ENCODE measurements around the gene WHAMM.
"Not testable (repeated sequence)": the region's sequence is repeated elsewhere in the genome, so short reads cannot be mapped to it uniquely, and the experiment has no call there.

The WHAMM gene, protein sequence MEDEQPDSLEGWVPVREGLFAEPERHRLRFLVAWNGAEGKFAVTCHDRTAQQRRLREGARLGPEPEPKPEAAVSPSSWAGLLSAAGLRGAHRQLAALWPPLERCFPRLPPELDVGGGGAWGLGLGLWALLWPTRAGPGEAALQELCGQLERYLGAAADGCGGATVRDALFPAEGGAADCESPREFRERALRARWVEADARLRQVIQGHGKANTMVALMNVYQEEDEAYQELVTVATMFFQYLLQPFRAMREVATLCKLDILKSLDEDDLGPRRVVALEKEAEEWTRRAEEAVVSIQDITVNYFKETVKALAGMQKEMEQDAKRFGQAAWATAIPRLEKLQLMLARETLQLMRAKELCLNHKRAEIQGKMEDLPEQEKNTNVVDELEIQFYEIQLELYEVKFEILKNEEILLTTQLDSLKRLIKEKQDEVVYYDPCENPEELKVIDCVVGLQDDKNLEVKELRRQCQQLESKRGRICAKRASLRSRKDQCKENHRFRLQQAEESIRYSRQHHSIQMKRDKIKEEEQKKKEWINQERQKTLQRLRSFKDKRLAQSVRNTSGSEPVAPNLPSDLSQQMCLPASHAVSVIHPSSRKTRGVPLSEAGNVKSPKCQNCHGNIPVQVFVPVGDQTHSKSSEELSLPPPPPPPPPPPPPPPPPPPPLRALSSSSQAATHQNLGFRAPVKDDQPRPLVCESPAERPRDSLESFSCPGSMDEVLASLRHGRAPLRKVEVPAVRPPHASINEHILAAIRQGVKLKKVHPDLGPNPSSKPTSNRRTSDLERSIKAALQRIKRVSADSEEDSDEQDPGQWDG

DNA sequence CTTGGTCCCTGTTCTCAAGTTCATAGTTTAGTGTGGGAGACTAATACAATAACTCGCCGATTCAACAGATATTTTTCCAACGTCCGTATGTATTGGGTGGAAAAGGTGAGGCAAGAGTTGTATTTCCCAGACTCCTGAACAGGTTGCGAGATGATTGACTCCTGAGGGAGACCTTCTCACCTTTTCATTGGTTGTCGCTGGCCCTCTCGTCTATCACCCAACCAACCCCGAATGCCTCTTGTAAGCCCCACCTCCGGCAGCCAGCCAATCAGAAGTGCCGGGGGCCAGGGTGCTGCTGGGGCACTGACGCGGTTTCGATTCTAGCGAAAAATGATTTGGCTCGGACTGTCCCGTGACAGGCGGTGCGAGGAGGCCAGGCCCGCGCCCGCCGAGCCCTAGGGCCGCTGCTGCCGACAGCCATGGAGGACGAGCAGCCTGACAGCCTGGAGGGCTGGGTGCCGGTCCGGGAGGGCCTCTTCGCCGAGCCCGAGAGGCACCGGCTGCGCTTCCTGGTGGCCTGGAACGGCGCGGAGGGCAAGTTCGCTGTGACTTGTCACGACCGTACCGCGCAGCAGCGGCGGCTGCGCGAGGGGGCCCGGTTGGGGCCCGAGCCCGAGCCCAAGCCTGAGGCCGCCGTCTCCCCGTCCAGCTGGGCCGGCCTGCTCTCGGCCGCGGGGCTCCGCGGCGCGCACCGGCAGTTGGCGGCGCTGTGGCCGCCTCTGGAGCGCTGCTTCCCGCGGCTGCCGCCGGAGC lies at the start of gene WHAMM:
TSS of gene WHAMM (plus strand) at position 321 of the 753 bp plus-strand sequence. CDS start at position 420, 99 bp downstream.
- DNase-seq, result peak; percentile 96

DNA sequence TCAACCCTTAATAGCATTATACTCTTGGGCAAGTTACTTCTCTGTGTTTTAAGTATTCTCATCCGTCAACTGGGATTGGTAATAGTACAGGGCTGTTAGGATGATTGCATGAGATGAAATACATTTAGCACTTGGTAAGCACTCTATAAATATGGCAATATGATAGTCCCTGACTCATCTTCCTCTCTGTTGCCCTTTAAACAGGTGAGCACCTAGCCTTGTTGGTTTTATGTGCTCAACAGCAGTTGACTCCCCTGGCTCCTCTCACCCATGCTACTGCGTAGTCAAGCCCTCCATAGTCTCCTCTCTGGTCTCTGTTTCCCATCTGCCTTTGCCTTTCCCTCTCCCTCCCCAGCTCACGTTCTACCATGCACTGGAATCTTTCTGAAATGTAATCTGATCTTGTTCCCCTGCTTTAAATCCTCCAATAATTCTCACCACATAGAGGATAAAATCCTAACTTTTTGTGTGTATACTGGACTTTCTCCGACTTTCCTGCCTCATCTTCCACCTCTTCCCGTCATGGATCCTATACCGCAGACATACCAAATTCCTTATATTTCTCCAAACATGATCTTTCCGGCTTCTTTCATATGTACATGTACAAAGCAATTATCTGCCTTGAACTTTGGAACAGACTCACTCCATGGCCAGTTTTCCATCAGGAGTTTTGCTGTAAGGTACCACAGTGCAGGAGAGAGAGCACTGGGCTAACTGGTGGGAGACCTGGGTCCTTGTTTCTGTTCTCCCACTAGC lies 45.9 kb upstream of the WHAMM start:
- no peak for DNase-seq

DNA sequence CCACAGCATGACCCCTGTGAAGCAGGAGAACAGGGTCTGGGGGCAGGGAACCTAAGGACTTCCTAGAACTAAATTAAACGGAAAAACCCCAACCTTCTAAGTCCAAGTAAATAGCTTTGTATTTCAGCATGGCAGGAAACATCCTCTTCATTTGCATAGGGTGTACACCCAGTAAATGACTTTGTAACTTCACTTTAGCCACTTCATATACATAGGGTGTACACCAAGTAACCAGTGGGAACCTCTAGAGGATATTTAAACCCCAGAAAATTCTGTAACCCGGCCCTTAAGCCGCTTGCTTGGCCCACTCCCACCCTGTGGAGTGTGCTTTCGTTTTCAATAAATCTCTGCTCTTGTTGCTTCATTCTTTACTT lies 45.3 kb upstream of the WHAMM start:
- no peak for DNase-seq

DNA sequence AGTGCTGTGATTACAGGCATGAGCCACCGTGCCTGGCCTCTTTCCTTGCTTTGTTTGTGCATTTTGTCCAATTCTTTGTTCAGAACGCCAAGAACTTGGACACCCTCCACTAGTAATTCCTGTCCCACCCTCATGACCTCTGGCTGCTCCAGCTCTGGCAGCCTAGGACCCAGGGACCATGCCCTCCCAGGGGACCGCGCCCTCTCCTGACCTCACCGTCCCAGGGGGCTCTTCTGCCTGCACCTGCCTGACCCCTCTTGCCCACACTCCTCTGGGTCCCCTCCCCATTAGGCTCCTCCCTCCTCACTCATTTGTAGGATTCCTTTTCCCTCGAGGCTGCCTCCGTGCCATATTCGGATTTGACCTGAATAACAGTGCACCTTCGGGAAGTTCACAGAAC lies 44.7 kb upstream of the WHAMM start:
- DNase-seq, result no peak

DNA sequence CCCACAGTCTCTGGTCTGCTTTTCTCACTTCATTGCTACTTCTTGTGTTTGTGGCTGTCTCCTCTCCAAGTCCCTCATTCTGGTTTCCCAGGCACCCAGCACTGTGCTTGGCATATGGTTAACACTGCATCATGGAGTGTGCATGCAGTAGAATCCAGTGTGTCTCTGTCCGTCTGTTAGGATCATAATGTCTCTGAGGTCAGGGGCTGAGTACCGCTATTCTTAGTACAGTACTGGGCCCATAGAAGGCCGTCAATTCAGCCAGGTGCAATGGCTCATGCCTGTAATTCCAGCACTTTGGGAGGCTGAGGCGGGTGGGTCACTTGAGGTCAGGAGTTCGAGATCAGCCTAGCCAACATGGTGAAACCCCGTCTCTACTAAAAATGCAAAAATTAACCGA lies 43.2 kb upstream of the WHAMM start:
- not testable (repeated sequence) for DNase-seq

DNA sequence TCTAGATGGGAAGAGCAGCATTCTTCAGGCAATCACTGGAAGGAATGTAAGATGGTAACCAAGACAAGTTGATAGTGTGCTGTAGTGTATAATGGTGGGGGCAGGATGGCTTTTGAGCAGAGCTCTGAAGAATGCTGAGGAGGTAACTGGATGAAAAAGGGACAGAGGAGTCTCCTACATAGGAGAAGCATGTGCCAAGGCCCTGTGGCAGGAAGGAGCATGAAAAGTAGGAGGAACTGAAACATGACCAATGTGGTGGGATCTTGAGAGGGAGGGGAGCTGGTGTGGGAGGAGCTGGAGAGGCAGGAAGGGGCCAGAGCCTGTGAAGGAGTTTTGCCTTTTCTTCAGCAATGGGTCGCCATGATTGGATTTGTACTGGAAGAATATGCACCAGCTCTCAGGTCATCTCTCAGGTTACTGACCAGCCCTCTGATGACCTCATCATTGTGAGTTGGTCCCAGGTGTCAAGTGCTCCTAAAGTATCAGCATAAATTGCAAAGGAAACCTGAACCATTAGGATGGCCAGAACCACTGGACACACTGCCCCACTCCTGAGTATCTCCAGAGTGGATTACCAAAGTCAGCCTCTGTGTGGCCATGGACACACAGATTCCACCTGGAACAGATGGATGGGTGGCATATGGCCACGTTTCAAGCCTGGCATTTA lies 42.1 kb upstream of the WHAMM start:
- DNase-seq, result no peak

DNA sequence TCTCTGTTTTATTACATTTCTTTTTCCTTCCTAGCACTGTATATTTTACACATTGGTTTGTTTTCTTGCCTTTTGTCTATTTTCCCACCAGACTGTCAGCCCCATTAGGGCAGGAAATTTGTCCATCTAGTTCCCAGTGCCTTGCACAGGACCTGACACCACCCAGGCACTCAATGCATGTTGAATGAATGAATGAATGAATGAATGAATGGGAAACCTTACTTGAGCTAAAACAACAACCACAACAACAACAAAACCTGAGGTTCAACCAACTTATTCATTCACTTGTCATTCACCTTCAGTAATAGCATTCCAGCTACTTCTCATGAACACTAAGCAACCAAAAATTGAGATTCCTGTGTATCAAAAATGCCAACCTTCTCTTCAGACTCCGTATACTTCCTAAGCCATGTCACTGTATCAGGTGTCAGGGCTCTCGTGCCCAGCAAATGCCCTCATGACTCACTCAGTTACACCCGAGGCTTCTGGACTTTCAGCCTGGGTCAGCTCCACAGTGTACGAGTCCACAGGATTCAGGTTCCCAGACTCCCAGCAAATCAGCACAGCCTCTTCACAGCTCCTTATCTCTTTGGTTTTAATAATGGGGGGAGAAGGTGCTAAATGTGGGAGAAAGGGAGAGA lies 40.9 kb upstream of the WHAMM start:
- DNase-seq, result no peak

DNA sequence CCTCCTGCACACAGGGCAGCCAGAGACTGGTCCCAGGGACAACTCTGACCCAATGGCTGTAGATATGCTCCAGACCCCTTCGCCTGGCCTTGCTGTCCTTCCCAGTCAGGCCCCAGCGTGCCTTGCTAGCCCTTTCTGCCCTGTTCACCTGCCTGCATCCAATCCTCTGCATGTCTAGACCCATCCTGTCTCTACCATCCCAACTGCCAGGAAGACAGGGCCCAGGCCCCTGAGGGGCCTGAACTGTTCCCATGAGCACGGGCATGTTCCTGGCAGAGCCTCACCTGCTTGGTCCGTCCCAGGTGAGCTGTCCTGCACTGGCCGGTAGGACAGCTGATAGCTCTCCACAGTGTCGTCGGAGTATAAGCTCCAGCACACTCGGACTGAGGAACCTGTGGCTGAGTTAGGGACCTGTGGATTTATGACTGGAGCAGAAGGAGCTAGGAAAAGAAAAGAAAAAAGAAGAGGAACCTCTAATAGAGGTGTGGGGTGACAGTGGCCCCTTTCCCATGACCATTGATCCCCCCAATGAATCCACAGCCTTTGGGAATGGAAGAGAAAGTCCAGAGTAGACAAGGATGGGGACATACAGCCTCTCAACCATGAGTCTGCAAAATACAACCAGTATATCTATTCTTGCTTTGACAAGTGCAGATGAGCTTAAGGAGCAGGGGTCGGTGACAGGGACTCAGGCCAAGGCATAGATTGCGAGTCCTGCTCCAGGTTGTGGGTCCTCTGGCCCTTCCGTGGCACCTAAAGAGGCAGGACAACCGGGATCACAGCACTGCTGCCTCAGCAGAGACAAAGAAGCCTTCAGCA lies 37.4 kb upstream of the WHAMM start:
- DNase-seq, result no peak

DNA sequence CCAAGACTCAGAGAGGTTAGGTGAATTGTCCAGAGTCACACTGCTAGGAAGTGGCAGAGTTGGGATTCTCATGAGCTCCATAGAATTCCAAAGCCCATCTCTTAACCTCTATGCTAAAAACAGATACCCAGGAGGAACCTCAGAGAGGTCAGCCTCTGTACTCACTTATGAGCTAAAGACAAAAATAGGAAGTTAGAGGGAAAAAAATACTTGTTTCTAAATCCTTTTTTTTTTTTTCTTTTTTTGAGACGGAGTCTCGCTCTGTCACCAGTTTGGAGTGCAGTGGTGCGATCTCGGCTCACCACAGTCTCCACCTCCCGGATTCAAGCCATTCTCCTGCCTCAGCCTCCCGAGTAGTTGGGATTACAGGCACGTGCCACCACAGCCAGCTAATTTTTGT lies 34.9 kb upstream of the WHAMM start:
- no peak for DNase-seq

DNA sequence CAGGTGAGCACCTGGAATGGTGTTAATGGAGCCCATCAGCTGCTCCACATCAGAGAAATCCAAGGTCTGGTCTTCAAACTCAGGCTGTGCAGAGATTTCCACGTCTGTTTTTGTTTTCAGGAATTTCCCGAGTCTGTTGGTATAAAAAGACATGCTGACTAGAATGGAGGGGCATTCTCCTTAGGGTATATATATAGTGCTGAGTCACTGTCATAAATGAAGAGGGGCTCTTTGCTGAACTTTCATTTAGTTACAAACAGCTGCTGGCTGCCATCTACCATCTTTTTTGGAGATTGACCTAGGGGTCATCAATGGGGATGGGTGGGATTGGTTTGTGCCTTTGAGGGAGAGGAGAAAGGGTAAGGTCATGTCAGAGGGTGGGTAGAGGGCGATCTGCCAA lies 30.7 kb upstream of the WHAMM start:
- DNase-seq, result no peak

DNA sequence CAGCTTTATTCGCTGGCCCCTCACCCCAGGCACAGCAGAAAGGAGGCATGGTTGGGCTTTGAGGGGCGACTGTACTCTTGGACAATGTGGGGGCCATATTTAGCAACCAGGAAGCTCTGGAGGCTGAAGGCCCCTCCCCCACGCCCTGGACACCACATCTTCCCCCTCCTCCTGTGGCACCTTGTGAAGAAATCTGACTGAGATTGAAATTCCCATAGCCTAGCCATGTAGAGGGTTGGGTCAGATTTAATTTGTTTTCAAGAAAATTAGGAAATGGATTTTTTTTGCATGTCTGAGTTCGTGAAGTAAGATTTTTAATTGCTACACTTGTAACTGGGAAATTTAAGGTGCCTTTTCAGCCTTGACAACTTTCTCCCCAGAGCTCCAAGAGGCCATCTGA lies 28.1 kb upstream of the WHAMM start:
- DNase-seq, result no peak

DNA sequence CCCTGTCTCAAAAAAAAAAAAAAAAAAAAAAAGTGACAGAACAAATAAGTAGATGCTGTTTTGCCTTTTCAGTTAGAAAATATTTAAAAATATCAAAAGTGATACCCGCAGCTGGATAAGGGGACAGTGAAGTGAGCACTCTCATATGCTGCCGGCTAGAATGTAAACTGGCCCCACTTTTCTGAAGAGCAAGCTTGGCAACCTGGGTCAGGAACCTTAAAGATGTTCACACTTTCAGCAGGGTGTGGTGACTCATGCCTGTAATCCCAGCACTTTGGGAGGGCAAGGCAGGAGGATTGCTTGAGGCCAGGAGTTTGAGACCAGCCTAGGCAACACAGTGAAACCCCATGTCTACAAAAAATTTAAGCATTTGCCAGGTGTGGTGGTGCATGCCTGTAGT lies 20.9 kb upstream of the WHAMM start:
- no peak for DNase-seq

DNA sequence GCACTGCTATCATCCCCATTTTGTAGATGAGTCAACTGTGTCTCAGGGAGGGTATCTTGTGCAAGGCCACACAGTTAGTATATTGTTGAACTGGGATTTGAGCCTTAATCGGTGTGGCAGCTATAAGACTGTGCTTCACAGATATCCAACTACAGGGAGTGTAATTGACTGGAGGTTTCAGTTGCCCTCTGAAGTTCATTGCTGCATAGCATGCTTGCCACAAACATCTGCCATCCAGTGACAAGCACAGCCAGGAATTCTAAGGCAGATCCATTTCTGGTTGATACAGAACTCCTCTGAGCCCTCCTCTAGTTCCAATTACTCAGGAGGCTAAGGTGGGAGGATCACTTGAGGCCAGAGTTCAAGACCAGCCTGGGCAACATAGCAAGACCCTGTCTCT lies 19.9 kb upstream of the WHAMM start:
- DNase-seq, result no peak

DNA sequence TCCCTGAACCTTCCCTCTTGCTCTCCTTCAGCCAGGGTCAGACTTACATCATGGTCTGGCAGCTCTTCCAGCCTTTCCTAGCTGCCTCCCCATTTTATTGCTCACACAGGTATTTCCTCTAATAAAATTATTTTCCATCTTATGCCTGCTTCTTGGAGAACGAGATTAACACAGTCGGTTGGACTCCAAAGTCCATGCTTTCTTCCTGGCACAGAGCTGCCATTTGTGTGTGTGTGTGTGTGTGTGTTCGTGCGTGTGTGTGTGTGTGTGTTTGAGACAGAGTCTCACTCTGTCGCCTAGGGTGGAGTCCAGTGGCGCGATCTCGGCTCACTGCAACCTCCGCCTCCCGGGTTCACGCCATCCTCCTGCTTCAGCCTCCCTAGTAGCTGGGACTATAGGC lies 19.1 kb upstream of the WHAMM start:
- DNase-seq, result no peak

DNA sequence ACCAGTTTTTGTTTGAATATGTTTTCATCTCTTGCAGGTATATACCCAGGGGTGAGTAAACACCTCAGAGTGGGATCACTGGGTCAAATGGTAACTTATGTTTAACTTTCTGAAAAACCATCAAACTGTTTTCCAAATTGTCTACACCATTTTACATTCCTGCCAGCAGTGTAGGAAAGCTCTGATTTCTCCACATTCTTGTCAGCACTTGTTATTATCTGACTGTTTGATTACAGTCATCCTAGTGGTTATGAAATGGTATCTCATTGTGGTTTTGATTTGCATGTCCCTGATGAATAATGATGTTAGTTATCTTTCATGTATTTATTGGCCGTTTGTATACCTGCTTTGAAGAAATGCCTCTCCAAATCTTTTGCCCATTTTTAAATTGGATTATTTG lies 17.4 kb upstream of the WHAMM start:
- DNase-seq, result no peak

DNA sequence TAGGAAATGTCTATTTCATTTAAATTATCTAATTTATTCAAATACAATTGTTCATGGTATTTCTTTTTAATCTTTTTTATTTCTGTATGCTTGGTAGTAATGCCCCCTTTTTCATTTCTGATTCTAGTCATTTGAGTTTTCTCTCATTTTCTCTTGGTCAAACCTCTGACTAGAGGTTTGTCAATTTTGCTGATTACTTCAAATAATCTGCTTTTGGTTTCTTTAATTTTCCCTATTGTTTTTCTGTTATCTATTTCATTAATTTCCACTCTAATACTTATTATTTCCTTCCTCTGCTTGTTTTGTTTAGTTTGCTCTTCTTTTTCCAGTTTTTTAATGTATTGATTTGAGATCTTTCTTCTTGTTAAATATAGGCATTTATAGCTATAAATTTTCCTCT lies 15.7 kb upstream of the WHAMM start:
- DNase-seq, result no peak

DNA sequence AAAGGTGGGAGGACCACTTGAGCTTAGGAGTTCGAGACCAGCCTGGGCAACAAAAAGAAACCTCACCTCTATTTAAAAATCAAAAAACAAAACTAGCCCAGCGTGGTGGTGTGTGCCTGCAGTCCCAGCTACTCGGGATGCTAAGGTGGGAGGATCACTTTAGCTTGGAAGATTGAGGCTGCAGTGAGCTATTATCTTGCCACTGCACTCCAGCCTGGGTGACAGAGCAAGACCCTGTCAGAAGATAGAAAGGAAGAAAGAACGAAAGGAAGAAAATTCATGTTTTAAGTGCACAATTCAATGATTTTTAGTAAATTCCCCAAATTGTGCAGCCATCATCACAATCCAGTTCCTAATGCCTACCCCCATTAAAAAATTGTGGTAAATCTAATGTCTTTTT lies 11.3 kb upstream of the WHAMM start:
- DNase-seq, result no peak

DNA sequence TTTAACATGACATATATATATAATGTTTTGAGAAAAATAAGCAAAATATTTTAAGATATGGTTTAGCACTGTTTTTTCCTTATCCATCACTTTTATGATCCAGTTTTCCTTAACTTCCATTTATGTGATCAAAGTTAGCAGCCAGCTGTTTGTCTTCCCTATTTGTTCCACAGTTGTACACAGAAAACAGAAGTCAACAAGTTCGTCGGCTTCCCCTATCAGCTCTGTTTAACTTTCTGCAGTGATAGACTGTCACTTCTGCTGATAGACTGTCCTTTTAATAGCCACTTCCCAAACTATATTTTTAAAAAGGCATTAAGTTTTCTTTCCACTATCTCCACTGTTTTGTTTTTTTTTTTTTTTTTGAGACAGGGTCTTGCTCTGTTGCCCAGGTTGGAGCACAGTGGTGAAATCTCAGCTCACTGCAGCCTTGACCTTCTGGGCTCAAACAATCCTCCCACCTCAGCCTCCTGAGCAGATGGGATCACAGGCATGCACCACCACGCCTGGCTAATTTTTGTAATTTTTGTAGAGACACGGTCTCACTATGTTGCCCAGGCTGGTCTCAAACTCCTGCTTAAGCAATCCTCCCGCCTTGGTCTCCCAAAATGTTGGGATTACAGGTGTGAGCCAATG lies 10.8 kb upstream of the WHAMM start:
- no peak for DNase-seq

DNA sequence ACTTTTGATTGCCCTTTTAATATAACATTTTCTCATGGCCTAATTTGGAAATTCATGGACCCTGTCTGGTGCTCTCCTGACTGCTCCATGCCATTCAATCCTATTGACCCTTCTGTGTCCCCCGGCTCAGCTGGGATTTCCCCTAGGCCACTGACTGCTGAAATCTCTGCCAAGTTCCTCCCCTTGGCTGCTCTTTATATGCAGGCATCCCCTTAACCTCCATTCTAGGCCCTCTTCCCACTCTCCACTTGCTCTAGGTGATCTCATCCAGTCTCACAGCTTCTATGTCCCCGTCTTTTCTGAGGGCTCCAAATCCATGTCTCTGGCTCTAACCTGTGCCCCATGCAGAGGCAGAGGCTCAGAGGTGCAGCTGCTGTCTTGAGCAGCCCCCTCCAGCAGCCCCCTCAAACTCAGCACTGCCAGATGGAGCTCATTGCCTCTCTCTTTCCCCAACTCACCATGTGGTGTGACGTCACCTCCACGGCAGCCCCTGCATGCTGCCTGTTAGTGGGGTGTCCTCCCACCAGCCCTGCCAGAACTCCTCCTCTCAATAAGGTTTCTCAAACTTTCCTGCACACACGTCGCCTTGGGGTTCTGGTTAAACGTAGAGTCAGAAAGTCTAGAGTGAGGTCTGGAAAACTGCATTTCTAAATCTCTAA lies 10.1 kb upstream of the WHAMM start:
- no peak for DNase-seq

DNA sequence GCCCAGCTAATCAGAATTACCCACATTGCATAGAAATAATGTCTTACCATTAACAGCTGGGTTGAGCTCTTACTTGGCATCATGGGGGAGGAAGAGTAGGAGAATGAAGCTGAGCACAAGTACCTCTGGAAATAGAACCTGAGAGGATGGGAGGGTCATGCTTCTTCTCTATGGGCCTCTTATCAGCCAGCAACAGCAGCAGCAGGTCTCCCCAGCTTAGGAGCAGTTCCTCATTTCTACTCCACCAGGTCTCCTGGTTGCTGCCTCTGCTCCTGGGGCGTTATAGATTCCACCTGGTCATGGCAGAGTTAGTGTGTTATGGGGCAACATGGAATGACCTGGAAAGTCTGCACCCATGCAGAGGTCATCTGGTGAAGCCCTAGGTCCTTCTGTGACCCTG lies 6.9 kb upstream of the WHAMM start:
- DNase-seq, result no peak

Measured in NCI-H345 (cell line).